HG03175 (cell line): ENCODE results near the gene LMCD1.
"Not testable (repeated sequence)": the region's sequence is repeated elsewhere in the genome, so short reads cannot be mapped to it uniquely, and the experiment has no call there.

ENCODE experiments used
- ATAC-seq: cut with Tn5 transposase; IDR thresholded peaks from one replicate; pipeline ENCODE4 v1.9.1; 2021; ENCODE audit warnings: mild to moderate bottlenecking, moderate library complexity; ENCODE audit not compliant: unreplicated experiment

Gene LMCD1

DNA sequence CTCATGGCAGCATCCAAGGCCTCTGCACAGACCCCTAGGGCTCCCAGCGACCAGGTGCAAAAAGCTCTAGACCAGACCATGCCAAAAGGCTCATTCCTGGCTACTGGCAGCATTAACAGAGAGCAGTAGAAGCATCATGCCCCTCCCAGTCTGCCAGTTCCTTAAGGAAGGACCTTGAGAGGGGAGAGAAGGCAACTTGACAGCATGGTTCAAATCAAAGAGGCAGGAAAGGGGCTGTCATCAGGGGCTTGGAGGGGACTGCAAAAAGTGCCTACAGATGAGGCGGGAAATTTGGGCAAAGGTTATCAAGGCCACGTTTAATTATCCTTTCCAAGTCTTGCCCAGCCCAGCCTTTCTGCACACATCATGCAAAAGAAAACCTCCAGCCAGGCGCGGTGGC, 78.3 kb downstream of the LMCD1 start:
- ATAC-seq, result no peak

DNA sequence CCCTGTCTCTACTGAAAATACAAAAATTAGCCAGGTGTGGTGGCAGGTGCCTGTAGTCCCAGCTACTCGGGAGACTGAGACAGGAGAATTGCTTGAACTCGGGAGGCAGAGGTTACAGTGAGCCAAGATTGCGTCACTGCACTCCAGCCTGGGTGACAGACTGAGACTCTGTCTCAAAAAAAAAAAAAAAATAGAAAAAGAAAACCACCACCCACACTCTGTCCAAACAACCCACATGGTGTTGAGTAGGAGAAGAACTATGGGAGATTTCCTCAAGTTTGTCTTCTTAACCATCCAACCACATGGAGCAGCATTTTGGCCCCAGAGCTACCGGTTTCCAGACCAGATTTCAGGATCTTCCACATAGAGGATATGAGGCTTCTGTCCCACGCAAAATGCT, 78.8 kb downstream of the LMCD1 start:
- not testable (repeated sequence) for ATAC-seq

GRCh38 chr3:8581373-8581772, 79.8 kb downstream of the LMCD1 start:
- ATAC-seq, result no peak

DNA sequence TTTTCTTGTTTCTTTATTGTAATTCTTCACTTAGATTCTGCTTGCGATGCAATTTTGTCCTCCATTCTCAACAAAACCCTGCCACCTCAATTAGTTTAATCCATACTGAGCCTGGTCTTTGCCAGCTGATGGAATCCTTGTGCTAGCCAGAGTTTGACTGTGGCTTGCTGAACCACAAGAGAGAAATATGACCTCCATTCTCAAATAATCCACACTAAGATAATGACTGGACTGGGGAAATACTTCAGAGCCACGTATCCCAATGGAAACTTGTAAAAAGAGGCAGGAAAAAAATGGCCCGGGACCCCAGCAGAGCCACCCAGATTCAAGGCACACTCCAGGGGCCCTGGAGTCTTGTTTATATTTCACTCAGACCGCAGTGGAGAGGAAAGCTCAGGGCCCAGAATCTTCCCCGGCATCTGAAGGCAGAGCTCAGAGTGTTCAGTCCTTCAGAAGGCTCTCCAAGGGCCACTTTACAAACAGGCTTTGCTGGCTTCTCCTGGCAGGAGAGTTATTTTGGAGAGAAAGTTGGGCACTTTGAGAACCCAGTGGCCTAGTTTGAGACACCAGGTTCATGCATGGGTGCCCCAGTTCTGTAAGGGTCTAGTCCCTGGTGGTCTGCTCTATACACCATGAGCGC, 80.3 kb downstream of the LMCD1 start:
- ATAC-seq, result no peak

GRCh38 chr3:8584661-8585060, 83.0 kb downstream of the LMCD1 start:
- ATAC-seq, result no peak

DNA sequence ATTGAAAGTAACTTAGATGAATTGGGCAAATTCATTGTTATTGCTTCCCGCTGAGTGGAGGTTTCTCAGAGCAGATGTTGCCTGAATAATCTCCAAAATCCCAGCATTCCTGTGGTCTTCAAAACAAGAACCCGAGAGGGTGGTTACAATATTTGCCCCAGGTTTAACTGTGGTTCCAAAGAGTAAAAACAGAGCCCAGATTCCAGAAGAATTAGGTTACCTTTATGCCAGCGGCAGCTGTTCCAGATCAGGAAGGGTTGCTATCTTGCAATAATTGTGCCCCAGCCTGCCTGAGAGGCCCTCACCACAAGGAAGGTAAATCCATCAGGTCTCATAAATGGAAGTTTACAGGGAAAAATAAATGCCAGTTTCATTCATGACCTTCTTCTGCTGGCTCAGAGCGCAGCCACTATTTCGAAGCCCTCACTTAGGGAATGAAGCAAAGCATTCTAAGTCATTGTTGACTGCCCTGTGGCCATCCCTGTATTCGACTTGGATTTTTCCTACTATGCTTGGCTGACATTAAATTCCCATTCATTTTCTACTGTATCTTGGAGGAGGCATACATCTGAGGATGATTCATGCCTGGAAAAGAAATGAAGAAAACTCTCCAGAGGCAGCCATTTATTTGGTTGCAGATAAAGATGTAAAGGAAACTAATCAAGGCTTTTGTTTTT, 88.4 kb downstream of the LMCD1 start:
- no peak for ATAC-seq

DNA sequence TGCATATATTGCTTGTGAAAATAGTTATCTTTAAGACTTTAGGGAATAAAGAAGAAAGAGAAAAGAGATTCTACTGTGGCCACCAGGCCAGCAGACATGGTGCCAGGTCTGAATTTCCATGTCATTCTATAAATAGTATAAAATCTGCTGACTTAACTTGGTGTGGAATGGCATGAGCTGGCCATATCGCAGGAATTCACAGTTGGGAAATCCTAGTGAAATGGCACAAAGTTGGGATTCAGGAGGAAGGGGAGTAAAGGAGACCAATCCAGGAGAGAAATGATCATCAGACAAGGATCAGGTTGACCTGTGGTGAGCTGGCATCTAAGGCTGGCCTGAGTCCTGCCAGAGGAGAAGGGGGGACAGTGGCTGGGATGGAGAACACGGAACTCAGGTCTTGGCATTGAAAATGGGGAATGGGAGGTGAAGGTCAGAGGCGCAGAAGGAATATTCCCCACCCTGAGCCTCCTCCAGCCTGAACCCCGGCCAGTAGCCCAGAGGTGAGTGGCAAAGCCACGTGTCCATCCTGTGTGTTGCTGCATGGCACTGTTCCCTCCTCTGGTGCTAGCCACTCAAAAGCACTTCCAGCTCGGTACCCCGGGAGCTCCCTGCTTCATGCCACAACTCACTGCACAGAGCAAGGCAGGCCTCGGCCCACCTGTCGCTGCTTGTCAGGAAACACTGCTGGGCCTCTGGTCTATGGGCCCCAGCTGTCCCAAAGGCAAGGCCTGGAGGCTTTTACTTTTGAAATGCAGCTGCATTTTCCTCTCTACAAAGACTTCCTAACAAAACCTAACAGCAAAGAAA, 91.6 kb downstream of the LMCD1 start:
- ATAC-seq, result no peak

DNA sequence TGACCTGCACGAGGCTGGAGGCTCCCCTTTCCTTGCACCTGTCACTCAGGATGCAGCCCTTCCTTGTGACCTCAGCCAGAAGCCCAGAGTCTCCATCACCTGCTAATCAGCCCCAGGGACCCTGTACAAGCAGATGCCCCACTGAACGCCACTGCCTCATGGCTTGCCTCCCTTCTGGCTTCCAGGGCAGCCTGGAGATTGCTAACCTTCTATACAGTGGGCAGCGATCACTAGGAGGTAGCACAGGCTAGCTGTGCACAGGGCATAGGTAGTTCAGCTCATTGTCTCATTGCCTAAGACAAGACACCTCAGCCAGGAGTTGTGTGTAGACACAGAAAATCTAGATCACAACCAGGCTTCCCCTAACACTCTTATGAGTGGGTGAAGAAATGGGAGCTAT, 93.6 kb downstream of the LMCD1 start:
- ATAC-seq, result no peak

DNA sequence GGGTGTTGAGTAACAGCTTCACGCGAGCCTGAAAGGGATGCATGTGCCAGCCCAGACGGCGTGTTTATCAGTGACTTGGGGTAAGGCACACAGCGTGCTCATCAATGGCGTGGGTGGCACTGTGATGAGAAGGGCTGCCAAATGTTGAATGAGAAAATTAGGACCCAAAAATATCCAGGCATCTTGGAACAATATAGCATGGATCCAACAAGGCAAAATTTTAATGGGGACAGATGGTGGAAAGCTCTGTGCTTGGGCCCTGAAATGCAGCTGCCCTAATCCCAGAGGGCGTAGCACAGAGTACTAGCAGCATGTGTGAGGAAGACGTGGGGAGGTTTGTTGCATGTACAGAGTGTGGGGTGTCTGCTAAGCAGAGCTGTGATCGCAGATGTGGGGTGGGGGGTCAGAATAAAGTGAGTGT, 94.1 kb downstream of the LMCD1 start:
- ATAC-seq, result no peak

DNA sequence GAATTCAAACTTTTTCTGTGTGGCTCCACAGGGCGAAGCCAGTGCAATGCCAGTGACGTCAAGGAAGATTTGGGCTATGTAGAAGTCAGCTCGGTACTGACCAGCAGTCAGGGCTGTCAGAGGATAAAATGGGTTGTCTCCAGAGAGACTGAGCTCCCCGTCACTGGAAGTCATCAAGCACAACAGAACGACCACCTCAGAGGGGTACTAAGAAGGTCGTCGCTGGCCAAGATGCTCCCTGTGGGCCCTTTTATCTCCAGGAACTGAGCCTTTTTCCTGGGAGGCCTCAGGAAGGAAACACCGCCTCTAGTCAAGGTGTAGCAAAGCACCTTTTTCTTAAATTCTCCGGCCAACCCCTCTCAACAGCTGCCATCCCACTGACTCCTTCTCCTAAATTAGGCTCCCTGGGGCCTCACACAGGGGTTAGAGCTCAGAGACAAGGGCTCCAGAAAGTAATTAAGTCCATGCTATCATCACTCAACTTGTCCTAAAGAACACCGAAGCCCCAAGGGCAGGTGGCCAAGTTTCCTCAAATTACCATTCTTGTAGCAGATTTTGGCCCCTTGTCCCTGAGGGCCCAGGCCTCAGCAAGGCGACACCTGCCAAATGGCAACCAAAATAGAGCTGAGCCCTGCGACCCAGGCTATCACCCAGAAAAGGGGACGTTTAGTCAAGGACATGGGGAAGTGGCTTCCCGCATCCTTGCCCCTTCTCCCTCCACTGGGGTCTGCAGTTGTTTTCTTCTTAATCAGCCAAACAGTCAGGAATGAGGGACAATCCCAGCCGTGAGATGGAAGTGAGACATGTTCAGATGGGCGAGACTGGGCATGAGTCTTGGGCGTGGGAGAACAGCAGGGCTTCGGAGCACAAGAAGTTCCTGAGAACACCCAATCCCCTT, 94.9 kb downstream of the LMCD1 start:
- ATAC-seq, result no peak

- ATAC-seq, result no peak
These were observed 95.7 kb downstream of the LMCD1 start for GRCh38 chr3:8597219-8597853.

- ATAC-seq, result no peak
These were observed 97.5 kb downstream of the LMCD1 start for GRCh38 chr3:8599146-8599545.

DNA sequence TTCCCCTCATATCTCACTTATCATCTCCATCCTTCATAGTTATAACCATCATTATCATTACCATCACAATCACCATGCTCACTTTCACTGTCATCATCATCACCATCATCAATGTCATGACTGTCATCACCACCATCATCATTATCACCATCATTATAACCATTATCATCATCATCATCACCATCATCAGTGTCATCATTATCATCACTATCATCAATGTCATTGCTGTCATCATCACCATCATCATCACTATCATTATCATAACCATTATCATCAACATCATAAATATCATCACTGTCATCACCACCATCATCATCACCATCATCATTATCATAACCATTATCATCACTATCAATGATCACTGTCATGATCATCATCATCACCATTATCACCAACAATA, 98.8 kb downstream of the LMCD1 start:
- ATAC-seq, result no peak

- no peak for ATAC-seq
These were observed 101.6 kb downstream of the LMCD1 start for GRCh38 chr3:8603115-8603710.

DNA sequence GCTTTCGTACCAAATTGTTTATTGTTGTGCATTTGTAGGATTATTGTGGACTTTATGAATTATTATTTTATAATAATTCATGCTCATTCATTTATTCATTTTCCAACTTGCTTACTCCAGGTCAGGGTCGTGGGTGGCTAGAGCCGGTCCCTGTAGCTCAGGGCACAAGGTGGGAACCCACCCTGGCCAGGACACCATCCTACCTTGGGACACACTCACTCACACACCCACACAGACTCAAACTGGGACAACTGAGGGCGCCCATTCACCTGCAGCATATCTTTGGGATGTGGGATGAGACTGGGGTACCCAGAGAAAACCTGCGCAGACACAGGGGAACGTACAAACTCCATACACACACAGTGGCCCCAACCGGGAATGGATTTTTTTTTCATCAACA, 102.4 kb downstream of the LMCD1 start:
- no peak for ATAC-seq

DNA sequence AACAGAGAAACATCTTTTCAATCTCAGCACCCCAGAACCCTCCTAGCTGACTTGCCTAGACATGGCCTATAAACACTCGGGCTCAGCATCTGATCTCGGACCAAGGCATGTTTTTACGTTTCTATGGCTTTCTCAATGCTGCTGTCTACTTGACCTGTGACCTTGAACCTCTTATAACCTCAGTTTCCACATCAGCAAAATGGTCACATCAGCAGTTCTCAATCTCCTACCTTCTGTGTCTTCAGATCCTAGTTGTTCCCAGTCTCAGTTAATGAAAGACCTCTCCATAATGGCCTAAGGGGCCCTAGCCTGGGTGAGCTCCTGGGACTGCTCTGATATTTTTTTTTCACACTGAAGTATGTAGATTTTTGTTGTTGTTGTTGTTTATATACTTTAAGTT, 103.4 kb downstream of the LMCD1 start:
- ATAC-seq, result no peak

GRCh38 chr3:8606701-8607231, 105.1 kb downstream of the LMCD1 start:
- ATAC-seq, result no peak

DNA sequence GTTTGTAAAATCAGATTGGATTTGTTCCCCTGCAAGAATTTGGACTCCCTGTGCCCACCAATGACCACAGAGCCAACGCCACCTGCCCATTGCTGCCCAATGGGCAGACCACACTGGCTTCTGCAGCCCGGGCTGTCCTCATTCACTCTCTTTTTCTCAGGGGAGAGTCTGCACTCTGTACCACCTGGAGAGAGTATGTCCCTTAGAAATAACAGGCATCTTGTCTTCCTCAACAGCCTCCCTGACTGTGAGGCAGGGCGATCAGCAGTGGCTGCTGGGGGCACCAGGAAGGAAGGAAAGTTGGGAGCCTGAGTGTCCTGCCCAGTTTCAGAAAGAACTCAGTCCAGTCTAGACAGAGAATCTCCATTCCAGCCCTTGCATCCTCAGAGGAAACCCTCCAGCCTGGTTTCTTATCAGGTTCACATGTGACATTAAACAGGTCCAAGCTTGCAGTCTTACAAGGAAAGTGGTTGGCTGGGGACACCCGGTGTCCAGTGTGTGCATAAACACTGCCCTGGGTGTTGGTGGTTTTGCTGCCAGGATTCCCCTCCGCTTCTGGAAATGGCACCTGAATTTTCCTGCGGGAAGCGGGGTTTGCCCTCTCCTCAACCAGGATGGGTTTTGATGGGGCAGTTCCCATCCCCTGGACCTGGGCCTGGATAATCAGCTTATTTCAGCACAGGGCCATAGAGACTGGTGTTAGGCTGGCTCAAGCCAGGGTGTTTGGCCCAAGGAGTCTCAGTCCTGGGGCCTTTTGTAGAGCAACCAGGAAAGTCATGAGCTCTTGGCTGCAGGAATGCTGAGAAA, 105.8 kb downstream of the LMCD1 start:
- ATAC-seq, result no peak
